OCI-LY3 (cell line): ENCODE data around the gene ERICH4.

ENCODE experiments used
- CTCF ChIP-seq: fragments of 200-600, 300-600 bp; sonication (generic); IDR thresholded peaks from 2 replicates; pipeline ENCODE4 v1.5.1; 2014; ENCODE audit warnings: antibody characterized with exemption, low read length, low read depth
- EZH2phosphoT487 ChIP-seq: fragments of 200-600 bp; shearing (Covaris generic); IDR thresholded peaks from 2 replicates; pipeline ENCODE4 v1.6.1; 2018; ENCODE audit warnings: antibody characterized with exemption, mixed run types, low read depth

- TF ChIP-seq CTCF (no peak), EZH2phosphoT487 (no peak)
Observed at GRCh38 chr19:41456342-41456918, 13.5 kb downstream of the ERICH4 start.
